Stimulated activated CD8-positive, alpha-beta memory T cell treated with anti-CD3 and anti-CD28 coated beads, Interleukin-12 subunit alpha, Interleukin-12 subunit beta, amount 100 ng/mL, for 1 hour (primary cell): ENCODE results near the gene THEMIS.
"Not testable (repeated sequence)": the region's sequence is repeated elsewhere in the genome, so short reads cannot be mapped to it uniquely, and the experiment has no call there.

Experiments used
- DNase-seq: peaks from one replicate; pipeline ENCODE4 v3.0.0-alpha.2; 2020; ENCODE audit warnings: low read depth

The THEMIS gene

DNA sequence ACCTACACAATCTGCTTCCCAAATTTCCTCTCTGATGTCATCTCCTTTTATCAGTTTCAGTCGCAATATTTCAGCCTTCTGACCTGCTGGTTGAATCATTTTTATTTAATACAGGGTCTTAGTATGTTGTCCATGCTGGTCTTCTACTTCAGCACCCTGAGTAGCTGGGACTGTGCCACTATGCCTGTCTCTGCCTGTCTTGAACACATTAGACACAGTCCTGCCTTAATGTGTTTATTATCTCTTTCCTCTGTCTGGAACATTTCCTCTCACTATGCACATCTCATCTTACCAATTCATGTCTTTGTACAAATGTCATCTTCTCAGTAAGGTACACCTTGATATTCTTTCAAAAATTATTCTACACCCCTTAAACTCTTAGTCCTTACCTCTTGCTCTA lies 106.5 kb downstream of the THEMIS start:
- no peak for DNase-seq

DNA sequence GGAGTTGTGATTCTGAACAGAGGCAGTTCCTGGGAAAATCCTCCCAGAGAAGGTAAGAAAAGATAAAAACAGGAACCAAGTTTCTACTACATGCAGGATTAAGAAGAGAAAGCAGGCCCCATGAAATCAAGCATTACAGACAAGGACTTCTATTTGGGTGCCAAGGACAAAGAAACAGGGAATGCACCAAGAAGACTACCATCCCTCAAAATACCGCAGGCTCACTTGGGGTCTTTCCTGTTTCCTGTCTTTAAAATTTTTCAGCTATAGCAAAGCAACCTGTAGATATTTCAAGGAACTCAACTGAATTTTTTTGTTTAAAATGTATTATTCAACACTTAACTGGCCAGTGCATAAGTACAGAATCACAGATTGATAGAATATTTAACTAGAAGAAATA lies 107.5 kb downstream of the THEMIS start:
- no peak for DNase-seq

GRCh38 chr6:127792616-127793015 lies 108.2 kb downstream of the THEMIS start:
- DNase-seq, result no peak

GRCh38 chr6:127791779-127792528 lies 108.9 kb downstream of the THEMIS start:
- DNase-seq, result no peak

GRCh38 chr6:127790571-127790970 lies 110.3 kb downstream of the THEMIS start:
- DNase-seq, result no peak

DNA sequence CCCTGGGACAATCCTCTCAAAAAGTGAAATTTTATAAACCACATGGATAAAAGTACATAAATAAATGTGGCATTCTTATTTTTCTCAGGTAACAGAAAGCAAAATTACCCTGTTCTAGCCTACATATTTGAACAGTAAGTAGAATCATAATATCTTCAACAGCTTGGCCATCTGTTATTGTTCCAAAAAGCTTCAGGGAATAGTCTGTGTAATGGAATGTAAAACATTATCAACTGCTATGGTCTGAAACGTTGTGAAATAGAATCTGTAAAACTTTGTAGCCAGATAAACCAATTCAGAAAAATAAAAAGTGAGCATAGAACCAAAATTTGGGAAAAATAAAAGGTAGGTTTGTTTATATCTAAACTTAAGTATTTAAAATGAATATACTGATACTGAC lies 114.7 kb downstream of the THEMIS start:
- no peak for DNase-seq

DNA sequence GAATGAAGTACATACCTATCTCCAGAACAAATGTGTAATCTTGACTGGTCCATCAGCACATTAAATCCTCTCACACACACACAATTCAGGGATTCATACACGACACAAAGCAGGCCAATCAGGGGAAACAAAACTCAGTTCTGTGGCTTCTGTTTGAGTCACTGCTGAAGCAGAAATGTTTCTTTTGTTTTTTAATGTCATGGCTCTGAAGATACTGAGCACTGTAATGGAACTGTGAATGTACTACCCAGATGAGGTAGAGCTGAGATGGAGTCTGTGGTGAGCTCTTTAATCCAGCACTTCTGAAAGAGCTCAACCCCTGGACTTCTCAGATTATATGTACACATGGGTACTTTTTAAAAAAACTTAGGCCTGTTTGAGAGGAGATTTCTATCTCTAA lies 116.4 kb downstream of the THEMIS start:
- no peak for DNase-seq

- not testable (repeated sequence) for DNase-seq
Observed at GRCh38 chr6:127781636-127782272, 119.1 kb downstream of the THEMIS start.

- no peak for DNase-seq
Observed at GRCh38 chr6:127776320-127776719, 124.5 kb downstream of the THEMIS start.

GRCh38 chr6:127775371-127775770 lies 125.5 kb downstream of the THEMIS start:
- no peak for DNase-seq

DNA sequence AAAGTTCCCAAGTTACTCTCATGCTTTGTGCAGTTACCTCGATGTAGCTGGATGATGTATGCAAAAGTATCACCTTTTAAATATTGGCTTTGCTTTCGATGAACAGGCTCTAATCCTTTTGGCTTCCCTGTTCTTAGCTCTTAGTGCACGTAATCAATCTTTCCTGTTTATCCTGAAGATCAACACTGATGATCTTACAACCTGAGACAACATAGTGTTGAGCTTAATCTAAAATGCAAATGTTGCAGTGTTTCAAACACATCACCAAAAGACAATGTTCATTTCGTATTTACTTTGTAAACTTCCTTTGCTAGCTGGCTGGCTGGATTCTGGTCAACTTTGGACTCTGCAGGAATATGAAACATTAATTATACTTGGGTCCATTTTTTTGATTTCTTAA lies 132.1 kb downstream of the THEMIS start:
- DNase-seq, result no peak

DNA sequence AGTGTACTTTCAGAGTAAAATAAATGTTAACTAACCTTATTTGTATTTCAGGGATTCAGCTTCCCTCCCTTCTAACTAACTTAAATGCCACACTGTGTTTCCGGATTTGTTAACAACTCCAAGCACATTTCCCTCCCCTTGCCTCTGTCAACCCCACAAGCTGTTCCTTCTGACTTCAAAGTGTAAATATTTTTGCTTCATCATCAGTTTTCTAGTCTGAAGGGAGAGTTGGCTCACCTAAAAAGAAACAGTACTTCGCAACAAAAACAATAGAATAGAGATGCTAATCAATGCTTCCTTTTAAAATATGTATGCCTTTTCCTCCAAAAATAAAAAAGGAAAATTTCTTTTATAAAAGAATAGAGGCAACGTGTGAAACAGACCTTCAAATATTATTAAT lies 132.6 kb downstream of the THEMIS start:
- no peak for DNase-seq

- DNase-seq, result no peak
Observed at GRCh38 chr6:127765949-127766348, 134.9 kb downstream of the THEMIS start.

GRCh38 chr6:127762284-127762683 lies 138.6 kb downstream of the THEMIS start:
- no peak for DNase-seq

GRCh38 chr6:127761084-127761483 lies 139.8 kb downstream of the THEMIS start:
- no peak for DNase-seq

GRCh38 chr6:127749095-127749494 lies 151.8 kb downstream of the THEMIS start:
- DNase-seq, result no peak

DNA sequence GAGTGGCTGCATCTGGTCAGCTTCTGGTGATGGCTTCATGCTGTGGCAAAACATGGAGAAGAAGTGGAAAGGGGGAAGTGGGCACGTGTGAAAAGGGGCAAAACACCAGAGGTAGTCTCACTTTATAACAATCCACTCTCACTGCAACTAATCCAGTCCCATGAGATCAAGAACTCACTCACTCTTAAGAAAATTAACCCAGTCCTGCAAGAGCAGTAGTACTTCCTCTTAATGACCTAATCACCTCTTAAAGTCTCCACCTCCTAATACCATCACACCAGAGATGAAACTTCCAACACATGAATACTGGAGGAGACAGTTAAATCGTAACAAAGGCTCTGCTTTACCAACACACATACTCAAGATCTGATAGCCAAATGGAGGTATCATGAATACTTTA lies 152.6 kb downstream of the THEMIS start:
- no peak for DNase-seq

- DNase-seq, result no peak
Observed at GRCh38 chr6:127738423-127738822, 162.4 kb downstream of the THEMIS start.

GRCh38 chr6:127737768-127738167 lies 163.1 kb downstream of the THEMIS start:
- no peak for DNase-seq

DNA sequence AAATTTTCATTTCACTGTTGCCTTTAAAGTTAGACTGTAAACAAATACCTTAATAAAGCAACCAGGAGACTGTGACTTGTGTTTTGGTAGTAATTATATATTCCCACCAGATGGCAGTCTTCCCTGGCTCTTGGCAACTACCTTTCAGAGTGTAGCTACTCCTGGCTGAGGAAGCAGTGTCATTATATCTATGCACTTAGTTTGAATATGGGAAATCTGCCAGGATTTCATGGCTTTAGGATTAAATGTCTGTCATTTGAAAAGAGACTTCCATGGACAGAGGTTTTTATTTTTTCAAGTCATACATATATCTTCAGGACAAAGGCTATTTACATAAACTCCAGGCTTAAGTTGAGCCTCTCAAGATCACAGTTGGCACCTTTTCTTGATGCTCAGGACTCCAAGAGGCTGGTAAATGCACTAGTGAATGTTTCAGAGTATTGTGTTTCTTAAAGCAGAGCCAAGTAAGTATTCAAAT lies 163.8 kb downstream of the THEMIS start:
- no peak for DNase-seq

DNA sequence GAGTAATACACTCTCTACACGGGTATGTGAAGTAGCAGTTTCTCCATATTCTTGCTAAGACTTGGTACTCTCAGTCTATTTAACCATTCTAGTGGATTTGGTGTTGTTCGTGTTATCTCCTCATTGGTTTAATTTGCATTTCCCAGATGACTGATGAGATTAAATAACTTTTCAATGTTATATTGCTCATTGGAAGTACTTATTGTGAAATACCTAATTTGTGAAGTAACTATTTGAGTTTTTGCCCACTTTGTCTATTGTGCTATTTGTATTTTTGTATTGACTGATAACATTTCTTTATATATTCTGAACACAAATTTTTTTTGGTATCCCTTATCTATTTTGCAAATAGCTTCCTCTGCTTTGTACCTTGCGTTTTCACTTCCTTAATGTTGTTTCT lies 167.9 kb downstream of the THEMIS start:
- no peak for DNase-seq

DNA sequence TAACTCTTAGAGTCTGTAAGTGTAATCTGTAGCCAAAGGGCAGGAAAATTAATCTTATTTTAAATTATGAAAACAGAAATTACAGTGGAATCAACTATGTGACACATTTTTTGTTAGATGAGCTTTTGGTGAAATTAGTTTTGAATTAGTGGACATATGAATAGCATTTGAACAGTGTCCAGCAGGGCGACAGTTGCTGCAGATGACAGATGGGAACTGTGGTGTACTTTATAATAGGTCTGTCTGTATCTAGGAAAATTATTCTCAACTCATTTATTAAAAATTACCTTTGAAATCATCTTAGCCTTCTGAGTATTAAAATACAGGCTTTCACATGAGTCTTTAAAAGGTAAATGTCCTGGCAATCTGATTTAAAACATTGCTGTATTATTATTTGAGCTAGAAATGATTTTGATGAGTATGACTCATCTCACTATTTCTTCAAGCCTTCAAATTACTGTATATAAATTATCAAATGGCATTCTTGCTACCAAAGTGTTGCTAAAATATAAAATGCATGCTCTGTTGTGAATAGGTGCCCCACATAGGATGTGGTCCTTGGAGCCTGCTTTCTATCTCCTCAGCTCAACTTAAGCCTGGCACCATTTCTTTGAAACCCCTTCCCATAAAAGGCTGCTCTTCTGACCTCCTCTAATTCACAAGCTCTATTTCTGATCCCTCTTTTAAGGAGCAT lies 173.5 kb downstream of the THEMIS start:
- no peak for DNase-seq

- DNase-seq, result no peak
Observed at GRCh38 chr6:127725821-127726220, 175.0 kb downstream of the THEMIS start.
